HepG2 (cell line): ENCODE data around the gene FAM118A. TPM values are rescaled to one million over a fixed set of nuclear protein-coding genes. Genes with fewer than 3 reads are reported as not detected.
A peak's percentile ranks its signal among the peaks of the same experiment; 100 is the strongest.

Experiments
- CEBPZ ChIP-seq: IDR thresholded peaks from 2 replicates; pipeline ENCODE4 v1.6.1; 2012; ENCODE audit warnings: low read length, improper control_type of control experiment
- KLF16 ChIP-seq, 2 experiments: sonication (generic) in 1 of 2; formaldehyde crosslinking in 1 of 2; IDR thresholded peaks; 2 replicates each; pipeline versions ENCODE4 v1.6.1 to v1.8.0; 2016 to 2023; ENCODE audit warnings: missing genetic modification reagents in 2 of 2, missing compliant biosample characterization in 1 of 2
- KLF6 ChIP-seq: IDR thresholded peaks from 2 replicates; pipeline ENCODE4 v1.8.0; 2016; ENCODE audit warnings: missing biosample characterization, missing genetic modification reagents
- ONECUT2 ChIP-seq: sonication (generic); formaldehyde crosslinking; IDR thresholded peaks from 2 replicates; pipeline ENCODE4 v1.4.0; 2020; ENCODE audit warnings: missing genetic modification reagents
- REL ChIP-seq: sonication (generic); formaldehyde crosslinking; conservative IDR thresholded peaks from 2 replicates; pipeline ENCODE4 v1.8.0; 2022; ENCODE audit warnings: mild to moderate bottlenecking, missing genetic modification reagents, moderate library complexity
- SIX4 ChIP-seq: sonication (generic); formaldehyde crosslinking; IDR thresholded peaks from 2 replicates; pipeline ENCODE4 v1.4.0; 2020; ENCODE audit warnings: missing genetic modification reagents
- XBP1 ChIP-seq: sonication (generic); formaldehyde crosslinking; IDR thresholded peaks from 2 replicates; pipeline ENCODE4 v1.5.0; 2020; ENCODE audit warnings: missing genetic modification reagents
- ZBTB20 ChIP-seq: sonication (generic); formaldehyde crosslinking; IDR thresholded peaks from 2 replicates; pipeline ENCODE4 v1.8.1; 2023; ENCODE audit warnings: missing genetic modification reagents, low read depth, mild to moderate bottlenecking, borderline replicate concordance
- ZNF10 ChIP-seq: sonication (generic); formaldehyde crosslinking; IDR thresholded peaks from 2 replicates; pipeline ENCODE4 v1.4.0; 2020; ENCODE audit warnings: mild to moderate bottlenecking, low read depth, missing genetic modification reagents, borderline replicate concordance
- ZNF101 ChIP-seq: sonication (generic); formaldehyde crosslinking; IDR thresholded peaks from 2 replicates; pipeline ENCODE4 v1.4.0; 2020; ENCODE audit warnings: mild to moderate bottlenecking, low read depth, missing genetic modification reagents, borderline replicate concordance
- ZNF274 ChIP-seq: sonication (generic); formaldehyde crosslinking; IDR thresholded peaks from 2 replicates; pipeline ENCODE4 v1.5.1; 2020; ENCODE audit warnings: mild to moderate bottlenecking, missing genetic modification reagents
- ZNF296 ChIP-seq: sonication (generic); formaldehyde crosslinking; conservative IDR thresholded peaks from 2 replicates; pipeline ENCODE4 v1.5.0; 2020; ENCODE audit warnings: mild to moderate bottlenecking, missing genetic modification reagents
- ZNF30 ChIP-seq: sonication (generic); formaldehyde crosslinking; IDR thresholded peaks from 2 replicates; pipeline ENCODE4 v1.5.0; 2020; ENCODE audit warnings: mild to moderate bottlenecking, missing genetic modification reagents
- ZNF335 ChIP-seq: sonication (generic); formaldehyde crosslinking; IDR thresholded peaks from 2 replicates; pipeline ENCODE4 v1.4.0; 2020; ENCODE audit warnings: missing genetic modification reagents
- ZNF350 ChIP-seq: sonication (generic); formaldehyde crosslinking; IDR thresholded peaks from 2 replicates; pipeline ENCODE4 v1.4.0; 2020; ENCODE audit warnings: mild to moderate bottlenecking, low read depth, missing genetic modification reagents, borderline replicate concordance
- ZNF501 ChIP-seq: sonication (generic); formaldehyde crosslinking; IDR thresholded peaks from 2 replicates; pipeline ENCODE4 v1.5.1; 2020; ENCODE audit warnings: mild to moderate bottlenecking, moderate library complexity, missing genetic modification reagents
- ZNF572 ChIP-seq: sonication (generic); formaldehyde crosslinking; IDR thresholded peaks from 2 replicates; pipeline ENCODE4 v1.5.1; 2020; ENCODE audit warnings: mild to moderate bottlenecking, missing genetic modification reagents
- ZNF660 ChIP-seq: sonication (generic); formaldehyde crosslinking; IDR thresholded peaks from 2 replicates; pipeline ENCODE4 v1.5.1; 2020; ENCODE audit warnings: mild to moderate bottlenecking, low read depth, missing genetic modification reagents, borderline replicate concordance
- polyA plus RNA-seq, 8 experiments: library from polyadenylated mRNA; depleted of rRNA in 3 of 8; stranded (reverse) in 7 of 8; unstranded in 1 of 8; fragments of >200 nt; fragmentation: Illumina TruSeq in 4 of 8; extraction: Trizol in 4 of 8; gene quantifications; 2 replicates each; pipeline versions ENCODE4 v1.2.1 to v1.2.3, GENCODE V29; 2011 to 2016; ENCODE audit warnings: low read depth in 4 of 8, missing spikeins in 1 of 8, mixed read lengths in 1 of 8; ENCODE audit not compliant: insufficient read depth in 1 of 8
- total RNA-seq, 5 experiments: library from RNA; depleted of rRNA; stranded (reverse); fragments of >200 nt; fragmentation: Illumina TruSeq; extraction: Trizol; gene quantifications; 2 replicates each; pipeline ENCODE4 v1.2.3, GENCODE V29; 2016; ENCODE audit warnings: low read depth in 1 of 5
- TF ChIP-seq, protein P1 (sequence below), 2 experiments: sonication (generic) in 1 of 2; formaldehyde crosslinking in 1 of 2; IDR thresholded peaks; 2 replicates each; pipeline versions ENCODE4 v1.4.0 to v1.6.1; 2016 to 2020; ENCODE audit warnings: borderline replicate concordance in 1 of 2, low read depth in 1 of 2, mild to moderate bottlenecking in 1 of 2, missing genetic modification reagents in 1 of 2

The FAM118A gene
- total and polyA plus RNA-seq, 2 of the 13 experiments (the other 11 are each of a cell fraction or from before 2014, with no cell fraction given): 36.7 to 48.2 TPM

- TF ChIP-seq CEBPZ (no peak), ZNF296 (CRISPR knock-in tag) (peak; percentile 66), ZNF660 (CRISPR knock-in tag) (no peak), ONECUT2 (CRISPR knock-in tag) (0 out of 2 replicates have a peak, but pooled peaks have one; percentile 31), KLF16 (CRISPR knock-in tag; IDR thresholded peaks at IDR 0.05) (peak in 1 of 2 experiments; percentile 81; a peak in 2 of 4 replicates), ZNF30 (no peak), ZNF274 (no peak), ZNF572 (CRISPR knock-in tag) (0 out of 2 replicates have a peak, but pooled peaks have one; percentile 38), ZNF10 (CRISPR knock-in tag) (no peak), ZNF101 (CRISPR knock-in tag) (no peak), SIX4 (CRISPR knock-in tag) (peak; percentile 45; the same call in 1 of the 2 replicates), ZBTB20 (CRISPR knock-in tag) (peak; percentile 70; the same call in 1 of the 2 replicates), ZNF501 (CRISPR knock-in tag) (peak; percentile 52; the same call in 1 of the 2 replicates), ZNF350 (peak; percentile 70; the same call in 1 of the 2 replicates), ZNF335 (CRISPR knock-in tag) (no peak), KLF6 (CRISPR knock-in tag) (no peak), XBP1 (no peak), REL (CRISPR knock-in tag) (no peak)
- TF ChIP-seq, protein P1, sequence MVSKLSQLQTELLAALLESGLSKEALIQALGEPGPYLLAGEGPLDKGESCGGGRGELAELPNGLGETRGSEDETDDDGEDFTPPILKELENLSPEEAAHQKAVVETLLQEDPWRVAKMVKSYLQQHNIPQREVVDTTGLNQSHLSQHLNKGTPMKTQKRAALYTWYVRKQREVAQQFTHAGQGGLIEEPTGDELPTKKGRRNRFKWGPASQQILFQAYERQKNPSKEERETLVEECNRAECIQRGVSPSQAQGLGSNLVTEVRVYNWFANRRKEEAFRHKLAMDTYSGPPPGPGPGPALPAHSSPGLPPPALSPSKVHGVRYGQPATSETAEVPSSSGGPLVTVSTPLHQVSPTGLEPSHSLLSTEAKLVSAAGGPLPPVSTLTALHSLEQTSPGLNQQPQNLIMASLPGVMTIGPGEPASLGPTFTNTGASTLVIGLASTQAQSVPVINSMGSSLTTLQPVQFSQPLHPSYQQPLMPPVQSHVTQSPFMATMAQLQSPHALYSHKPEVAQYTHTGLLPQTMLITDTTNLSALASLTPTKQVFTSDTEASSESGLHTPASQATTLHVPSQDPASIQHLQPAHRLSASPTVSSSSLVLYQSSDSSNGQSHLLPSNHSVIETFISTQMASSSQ (IDR thresholded peaks at IDR 0.05; ENCODE audit: low read depth): peak; percentile 87
- TF ChIP-seq, protein P1 (CRISPR knock-in tag; IDR thresholded peaks at IDR 0.05; ENCODE audit: borderline replicate concordance): peak; percentile 96
These were observed 36.2 kb upstream of the FAM118A start (continued) for GRCh38 chr22:45273452-45274075.
